Activated CD4-positive, alpha-beta T cell treated with anti-CD3 and anti-CD28 coated beads, Interleukin-2, amount 50 U/mL, for 1 hour (primary cell): ENCODE measurements around the gene RGMA.
"Not testable (repeated sequence)": the region's sequence is repeated elsewhere in the genome, so short reads cannot be mapped to it uniquely, and the experiment has no call there.

Experiments used
- DNase-seq: peaks from one replicate; pipeline ENCODE4 v3.0.0-alpha.2; 2020

Gene RGMA

DNA sequence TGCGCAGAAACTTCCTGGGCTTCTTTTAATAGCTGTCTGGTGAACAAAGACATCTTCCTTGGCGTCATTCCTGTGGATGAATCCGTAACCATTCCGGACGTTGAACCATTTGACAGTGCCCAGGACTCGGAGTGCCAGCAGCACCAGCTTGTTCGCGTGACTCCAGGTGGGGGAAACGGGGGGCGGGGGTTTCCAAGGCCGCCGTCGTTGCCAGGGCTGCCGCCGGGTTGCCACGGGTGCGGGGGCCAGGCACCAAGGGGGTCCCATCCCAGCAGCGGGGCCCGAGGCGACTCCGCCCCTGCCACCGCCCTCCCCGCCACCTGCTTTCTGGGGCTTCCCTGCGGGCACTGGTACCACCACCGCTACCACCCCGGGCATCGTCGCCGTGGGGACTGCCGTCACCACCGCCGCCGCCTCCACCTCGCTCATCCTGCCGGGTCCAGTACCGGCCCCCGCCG lies 22.8 kb downstream of the RGMA start:
- no peak for DNase-seq

GRCh38 chr15:93065641-93066045 lies 23.4 kb downstream of the RGMA start:
- DNase-seq = no peak

- DNase-seq = no peak
These were observed 25.0 kb downstream of the RGMA start for GRCh38 chr15:93063796-93064690.

DNA sequence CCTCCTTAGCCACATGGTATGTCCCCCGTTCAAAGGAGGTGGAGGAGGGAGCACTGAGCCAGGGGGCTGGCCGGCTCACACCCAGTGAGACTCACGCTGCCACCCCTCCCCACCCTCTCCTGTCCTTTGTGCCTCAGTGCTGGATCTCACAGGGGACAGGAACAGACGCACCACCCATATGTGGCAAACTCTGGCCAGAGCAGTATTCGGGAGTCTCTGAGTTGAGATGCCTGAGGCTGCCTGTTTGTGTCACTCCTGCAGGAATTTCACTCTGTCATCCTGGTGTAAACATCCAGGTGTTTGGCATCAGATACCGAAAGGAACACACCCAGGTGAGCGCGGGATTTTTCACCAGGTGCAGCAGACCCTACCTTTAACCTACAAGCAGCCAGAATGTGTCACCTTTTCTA lies 25.7 kb downstream of the RGMA start:
- no peak for DNase-seq

GRCh38 chr15:93062628-93063261 lies 26.3 kb downstream of the RGMA start:
- DNase-seq = not testable (repeated sequence)

DNA sequence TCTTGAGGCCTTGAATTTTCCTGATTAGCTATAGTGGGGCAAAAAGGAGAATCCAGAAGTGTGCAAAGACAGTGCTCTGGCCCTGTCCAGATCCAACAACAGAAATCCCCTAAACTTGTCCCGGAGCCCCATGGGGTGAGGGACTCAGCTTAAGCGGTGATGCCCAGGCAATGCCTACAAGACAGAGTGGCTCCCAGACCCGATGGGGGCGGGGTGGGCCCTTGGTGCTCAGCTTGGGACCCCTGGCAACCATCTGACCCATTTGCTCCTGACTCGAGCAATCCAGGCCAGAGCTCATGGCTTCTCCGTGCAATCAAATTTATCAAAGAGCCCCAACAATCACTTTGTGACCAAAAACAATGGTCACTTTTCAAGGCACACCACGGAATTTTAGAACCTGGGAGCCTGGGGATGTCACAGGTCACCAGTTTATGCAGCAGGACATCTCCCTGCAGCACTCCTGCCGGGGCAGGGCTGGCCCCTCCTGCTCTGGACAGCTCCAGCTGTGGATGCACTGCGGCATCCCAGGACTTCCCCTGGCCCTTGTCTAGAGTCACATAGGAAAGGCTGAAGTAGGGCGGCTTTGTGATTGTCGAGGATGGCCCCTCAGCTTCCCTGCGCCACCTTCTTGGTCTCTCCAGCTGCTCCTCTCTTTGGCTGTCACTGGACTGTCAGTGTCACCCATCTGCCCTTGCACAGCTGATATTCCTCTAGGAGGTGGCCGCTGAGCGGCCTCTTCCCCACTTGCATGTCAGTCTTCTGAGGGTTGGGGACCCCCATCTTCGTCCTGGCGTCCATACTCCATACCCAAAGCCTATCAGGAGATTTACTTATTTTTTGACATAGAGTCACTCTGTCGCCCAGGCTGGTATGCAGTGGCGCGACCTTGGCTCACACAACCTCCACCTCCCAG lies 28.4 kb downstream of the RGMA start:
- no peak for DNase-seq

DNA sequence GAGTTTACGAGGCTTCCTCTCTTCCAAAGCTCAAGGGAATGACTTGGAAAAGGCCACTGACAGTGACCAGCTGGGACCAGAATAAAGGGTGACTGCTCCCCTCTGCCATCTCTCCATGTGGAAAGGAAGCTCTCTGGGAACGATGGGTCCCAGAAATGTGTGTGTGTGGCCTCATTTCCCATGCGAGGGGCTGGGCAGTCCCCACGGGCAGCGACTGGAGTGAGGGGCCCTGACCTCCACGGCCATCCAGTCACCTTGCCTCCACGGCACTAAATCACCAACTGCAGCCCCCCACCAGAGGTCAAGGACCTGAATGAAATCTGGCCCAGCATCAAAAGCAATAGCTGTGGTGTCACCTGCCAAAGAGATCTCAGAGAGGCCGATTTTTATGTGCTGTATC lies 29.6 kb downstream of the RGMA start:
- DNase-seq = no peak

DNA sequence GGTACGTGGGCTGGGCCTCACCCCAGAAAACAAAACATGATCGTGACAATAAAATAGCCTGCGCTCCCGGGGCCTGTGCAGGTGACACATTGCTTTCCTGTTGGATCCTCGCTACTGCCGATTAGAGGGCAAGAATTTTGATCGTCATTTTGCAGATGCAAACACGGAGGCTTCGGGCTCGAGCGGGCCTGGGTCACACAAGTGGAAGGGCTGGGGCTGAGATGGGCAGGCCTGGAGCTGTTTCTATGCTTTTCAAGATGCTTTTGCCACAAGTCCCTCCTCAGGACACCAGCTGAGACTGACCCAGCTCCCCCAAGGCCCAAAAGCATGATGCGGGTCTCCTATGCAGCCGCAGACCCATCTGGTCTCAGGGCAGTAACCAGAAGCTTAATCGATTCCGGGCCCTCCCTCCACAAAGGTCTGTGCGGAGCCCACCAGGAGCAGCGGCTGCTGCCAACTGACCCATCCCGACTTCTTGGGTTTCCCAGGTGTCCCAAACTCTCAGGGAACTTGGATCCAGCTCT lies 30.0 kb downstream of the RGMA start:
- DNase-seq = no peak

DNA sequence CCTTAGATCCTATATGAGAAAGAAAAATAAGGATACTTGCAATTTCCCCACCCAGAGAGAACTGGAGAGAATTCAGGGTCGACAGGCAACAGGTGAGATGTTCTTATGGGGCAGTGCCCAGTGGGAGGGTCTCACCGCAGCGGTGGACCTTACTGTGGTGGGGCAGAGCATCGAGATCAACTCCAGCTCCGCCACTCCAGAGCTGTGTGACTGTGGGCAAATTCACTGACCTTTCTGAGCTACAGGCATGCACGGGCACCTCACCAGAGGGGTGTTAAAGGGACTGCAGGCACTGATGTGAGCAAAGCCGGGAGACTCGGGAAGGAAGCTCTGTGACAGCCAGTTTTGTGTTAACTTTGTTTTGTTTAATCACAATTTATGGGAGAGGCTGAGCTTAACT lies 30.9 kb downstream of the RGMA start:
- DNase-seq = no peak

DNA sequence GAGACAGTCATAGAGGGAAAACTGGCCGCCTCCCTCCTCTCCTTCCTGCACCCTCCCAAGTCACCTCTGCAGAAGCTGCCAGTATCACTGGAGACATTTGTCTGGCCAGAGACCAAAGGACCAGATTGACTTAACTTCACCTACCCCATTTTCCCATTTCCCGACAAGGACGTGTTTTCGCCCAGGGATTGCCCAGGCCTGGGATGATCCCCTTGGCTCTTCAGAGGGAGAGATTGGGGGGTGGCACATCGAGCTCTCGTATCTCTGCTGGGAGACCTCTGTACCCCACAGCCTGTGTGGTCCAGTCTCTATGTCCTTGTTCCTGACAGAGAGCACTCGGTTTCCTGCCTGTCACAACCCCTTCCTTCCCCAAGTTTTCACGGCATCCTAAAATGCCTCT lies 31.4 kb downstream of the RGMA start:
- DNase-seq = no peak

DNA sequence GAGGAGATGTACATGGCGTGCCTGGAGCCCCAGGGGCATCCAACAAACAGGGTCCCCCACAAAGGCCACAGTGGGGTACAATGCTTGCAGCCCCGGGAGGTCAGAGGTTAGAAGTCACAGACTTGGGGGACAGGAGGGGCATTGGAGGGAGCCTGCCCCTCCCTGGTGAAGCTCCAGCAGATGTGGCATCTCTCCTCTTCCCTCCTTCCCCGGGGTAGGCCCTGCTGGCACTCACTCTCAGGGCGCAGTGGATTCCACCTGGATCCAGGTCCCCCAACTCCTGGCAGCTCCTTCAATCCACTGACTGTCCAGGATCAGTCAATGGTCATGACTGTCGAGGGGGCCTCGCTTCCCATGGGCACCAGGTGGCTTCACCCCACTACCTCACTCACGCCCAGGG lies 32.2 kb downstream of the RGMA start:
- DNase-seq = no peak

GRCh38 chr15:93055211-93055610 lies 33.8 kb downstream of the RGMA start:
- no peak for DNase-seq

GRCh38 chr15:93052090-93052879 lies 36.7 kb downstream of the RGMA start:
- no peak for DNase-seq

DNA sequence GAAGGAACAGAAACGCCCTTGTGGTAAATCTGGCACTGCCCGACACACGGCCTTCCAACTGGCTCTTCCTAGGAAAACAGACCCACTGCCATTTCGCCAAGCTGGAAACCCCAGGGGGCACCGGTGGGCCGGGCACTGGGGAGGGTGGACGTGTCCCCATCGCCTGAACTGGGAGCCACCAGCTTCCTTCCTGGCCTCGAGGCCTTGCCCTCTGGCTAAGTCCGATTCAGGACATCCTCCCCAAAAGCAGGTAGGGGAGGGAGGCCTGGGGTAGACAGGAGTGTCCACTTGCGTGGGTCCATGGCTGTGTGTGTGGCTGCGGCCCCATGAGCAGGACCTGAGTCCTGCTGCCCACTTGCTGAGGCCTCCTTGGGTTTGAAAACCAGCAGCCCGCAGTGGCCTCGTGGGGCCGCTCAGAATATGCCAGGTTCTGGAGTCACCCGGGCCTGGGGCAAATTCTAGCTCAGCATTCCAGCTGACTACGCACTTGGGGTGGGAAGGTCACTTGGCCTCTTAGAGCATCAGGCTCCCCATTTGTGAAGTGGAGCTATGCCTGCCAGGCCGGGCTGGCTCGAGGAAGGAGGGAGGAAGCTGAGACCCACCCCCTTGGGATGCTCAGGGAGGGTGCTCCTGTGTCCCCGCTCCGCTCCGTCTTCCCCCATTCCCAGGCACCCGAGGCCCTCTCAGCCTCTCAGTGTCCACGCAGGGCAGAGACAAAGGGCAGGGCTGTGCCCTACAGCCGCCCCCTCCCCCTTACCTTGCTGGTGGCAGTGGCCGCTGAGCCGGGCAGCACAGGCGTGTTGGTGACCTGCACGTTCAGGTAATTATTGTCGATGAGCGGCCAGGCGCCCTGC lies 37.5 kb downstream of the RGMA start:
- no peak for DNase-seq

DNA sequence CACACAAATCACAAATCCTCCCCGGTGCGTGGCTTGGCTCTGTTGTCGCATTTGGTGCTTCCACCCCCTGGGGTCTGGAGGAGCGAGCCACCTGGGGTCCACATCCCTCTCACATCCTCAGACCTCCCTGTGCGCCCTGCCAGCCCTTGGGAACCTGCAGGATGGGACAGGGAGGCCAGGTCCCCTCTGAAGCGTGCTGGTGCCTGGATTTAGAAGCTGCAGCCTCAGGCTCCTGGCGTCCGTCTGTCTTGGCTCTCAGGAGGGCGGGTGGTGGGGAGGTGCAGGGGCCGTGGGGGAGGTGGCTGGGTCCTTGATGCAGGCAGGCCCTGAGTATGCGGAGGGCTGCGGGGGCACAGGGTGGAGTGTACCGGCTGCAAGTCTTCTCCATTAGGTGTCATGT lies 38.4 kb downstream of the RGMA start:
- DNase-seq = no peak

GRCh38 chr15:93049914-93050578 lies 39.0 kb downstream of the RGMA start:
- no peak for DNase-seq

DNA sequence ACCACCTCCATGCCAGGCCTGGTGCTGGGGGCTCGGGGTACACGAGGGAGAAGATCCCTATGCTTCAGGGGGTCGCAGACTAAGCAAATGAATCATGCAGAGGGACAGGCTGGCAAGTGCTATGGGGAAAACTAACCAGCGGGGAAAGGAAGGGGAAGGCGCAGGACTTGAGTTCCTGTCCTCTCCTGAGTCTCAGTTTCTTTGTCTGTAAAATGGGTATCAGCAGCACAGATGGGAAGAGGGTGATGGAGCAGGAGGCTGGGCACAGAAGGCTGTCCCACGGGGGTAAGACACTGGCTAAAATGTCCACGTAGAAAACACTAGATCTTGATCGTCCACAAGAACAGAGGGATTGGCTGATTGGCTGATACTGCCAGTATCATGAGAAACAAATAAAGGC lies 39.8 kb downstream of the RGMA start:
- no peak for DNase-seq

GRCh38 chr15:93048759-93049161 lies 40.3 kb downstream of the RGMA start:
- no peak for DNase-seq

DNA sequence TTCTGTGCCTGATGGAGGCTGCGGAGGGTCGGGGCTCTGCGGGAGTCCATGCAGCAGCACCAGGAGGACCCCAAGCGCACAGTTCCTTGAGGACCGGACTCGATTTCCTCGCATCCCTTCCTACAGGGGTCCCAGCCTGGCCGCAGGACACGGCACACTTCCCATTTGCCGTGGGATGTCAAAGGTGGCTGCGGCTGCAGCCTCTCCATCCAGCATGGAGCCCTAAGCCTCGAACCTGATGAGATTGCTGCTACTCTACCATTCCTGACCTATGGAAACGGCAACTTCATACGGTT lies 40.6 kb downstream of the RGMA start:
- no peak for DNase-seq

GRCh38 chr15:93047621-93048425 lies 41.2 kb downstream of the RGMA start:
- peak; percentile 24 for DNase-seq
